GM18505 (cell line): ENCODE measurements around the gene WDR5B.
A peak's percentile ranks its signal among the peaks of the same experiment; 100 is the strongest.

Experiments used
- ATAC-seq: cut with Tn5 transposase; IDR thresholded peaks from one replicate; pipeline ENCODE4 v1.9.1; 2021; ENCODE audit not compliant: unreplicated experiment
- POLR2A ChIP-seq: IDR thresholded peaks from 4 replicates; pipeline ENCODE4 v1.6.1; 2011; ENCODE audit warnings: borderline replicate concordance; ENCODE audit not compliant: insufficient read depth, insufficient read length; ENCODE audit errors: extremely low read depth

Gene WDR5B

GRCh38 chr3:122395582-122395981 lies 20.3 kb downstream of the WDR5B start:
- no peak for ATAC-seq
- no peak for TF ChIP-seq POLR2A

GRCh38 chr3:122394173-122394572 lies 21.7 kb downstream of the WDR5B start:
- TF ChIP-seq POLR2A: no peak
- no peak for ATAC-seq

GRCh38 chr3:122392868-122393844 lies 22.7 kb downstream of the WDR5B start:
- no peak for ATAC-seq
- no peak for TF ChIP-seq POLR2A

DNA sequence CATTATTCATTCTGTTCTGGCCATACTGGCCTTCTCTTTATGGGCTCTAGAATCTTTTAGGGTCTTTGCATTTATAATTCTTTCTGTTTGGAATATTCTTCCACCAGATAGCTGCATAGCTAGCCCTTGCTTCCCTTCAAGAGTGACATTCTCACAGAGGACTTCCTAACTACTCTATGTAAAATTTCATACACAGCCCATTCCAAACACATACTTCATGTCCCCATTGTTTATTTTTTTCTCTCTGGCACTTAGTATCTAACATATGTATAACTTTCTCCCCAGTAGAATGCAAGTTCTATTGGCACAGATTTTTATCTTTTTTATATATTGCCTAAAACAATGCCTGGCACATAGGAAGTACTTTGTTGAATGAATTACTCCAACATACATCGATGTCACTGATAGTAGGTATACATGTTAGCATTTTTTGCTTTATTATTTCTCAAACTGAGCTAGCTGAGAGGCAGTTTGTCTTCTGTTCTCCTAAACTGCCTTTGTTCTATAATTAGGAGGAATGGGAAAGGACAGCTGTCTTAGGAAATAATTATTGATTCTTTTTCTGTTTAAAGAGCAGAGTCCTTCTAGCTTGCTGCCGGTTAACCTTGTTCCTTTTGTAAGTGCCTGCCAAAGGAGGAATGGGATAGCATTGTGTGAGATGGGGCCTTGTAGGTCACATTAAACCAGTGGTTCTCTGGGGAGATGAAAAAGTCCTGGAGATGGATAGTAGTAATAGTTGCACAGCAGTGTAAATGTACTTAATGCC lies 24.0 kb downstream of the WDR5B start:
- no peak for TF ChIP-seq POLR2A

GRCh38 chr3:122390665-122391064 lies 25.2 kb downstream of the WDR5B start:
- TF ChIP-seq POLR2A: no peak
- ATAC-seq: no peak

More for the DNA sequence above, 24.0 kb downstream of the WDR5B start:
- ATAC-seq: no peak

DNA sequence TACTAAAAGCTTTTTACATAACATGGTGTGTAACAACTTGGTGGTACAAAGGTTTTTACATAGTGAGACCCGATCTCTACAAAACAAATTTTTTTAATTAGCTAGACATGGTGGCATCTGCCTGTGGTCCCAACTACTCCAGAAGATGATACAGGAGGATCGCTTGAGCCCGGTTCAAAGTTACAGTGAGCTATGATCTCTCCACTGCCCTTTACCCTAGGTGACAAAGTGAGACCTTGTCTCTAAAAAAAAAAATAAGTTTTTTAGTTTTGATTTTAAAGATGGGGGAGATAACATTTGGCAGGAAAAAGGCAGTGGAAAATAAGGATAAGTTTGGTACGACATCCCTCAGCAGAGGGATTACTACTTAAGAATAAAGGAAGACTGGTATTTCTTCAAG lies 26.0 kb downstream of the WDR5B start:
- no peak for ATAC-seq
- no peak for TF ChIP-seq POLR2A

DNA sequence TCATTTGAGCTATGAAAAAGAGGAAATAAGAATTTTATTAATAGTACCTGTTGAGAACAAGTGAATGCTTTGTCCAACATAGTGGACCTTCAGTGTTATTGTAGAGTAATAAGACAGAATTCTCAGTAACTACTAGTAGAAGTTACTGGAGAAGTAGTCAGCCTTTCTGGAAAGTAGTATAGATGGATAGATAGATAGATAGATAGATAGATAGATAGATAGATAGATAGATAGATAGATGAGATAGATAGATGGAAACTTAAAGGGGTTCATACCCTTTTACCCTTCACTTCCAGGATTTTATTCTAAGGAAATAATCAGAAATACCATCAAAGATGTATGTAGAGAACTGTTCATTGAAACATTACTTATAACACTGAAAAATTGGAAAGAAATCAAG lies 26.7 kb downstream of the WDR5B start:
- no peak for TF ChIP-seq POLR2A
- no peak for ATAC-seq

- no peak for ATAC-seq
Measured at GRCh38 chr3:122387709-122388108, 28.2 kb downstream of the WDR5B start.

DNA sequence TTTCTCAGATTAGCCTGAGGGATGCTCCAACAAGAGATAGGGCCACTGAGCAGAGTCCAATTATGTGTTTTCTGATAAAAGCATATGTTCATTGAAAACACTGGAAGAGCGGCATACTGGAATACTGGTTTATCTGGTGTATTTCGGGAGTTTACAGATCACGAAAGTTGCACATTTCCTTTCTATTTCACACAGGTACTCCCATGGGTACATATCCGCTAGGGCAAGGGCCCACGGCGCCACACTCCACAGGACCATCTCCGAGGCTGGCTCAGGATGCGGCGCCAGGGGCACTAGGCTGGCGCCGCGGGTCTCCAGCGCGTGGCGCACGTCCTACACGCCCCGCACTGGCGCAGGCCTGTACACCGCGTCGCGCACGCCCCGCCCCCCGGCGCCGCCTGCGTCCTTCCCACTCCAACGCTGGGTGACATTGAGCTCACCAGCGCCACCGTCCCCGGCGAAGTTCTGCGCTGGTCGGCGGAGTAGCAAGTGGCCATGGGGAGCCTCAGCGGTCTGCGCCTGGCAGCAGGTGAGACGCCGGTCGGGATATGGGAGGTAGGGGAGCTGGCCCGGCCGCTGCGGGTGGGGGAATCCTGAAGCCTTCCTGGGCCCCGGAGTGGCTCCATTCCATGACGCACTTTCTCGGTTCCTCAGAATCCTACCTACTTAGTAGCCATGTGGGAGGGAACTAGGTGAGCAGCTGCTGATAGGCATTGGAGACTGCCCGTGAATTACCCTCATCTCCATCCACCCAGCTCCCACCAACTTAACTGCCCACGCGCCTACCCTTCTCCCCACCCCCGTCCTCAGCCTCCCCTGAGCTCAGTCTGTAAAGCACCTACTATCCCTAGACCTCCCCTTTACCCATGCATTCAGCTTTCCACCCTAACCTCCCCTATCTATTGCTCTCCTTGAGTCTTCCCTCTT lies 31.8 kb downstream of the WDR5B start, which contains the start of gene FAM162A:
FAM162A (plus strand) TSS at position 412 of the 927 bp plus-strand sequence; CDS start at position 496, 84 bp downstream.
- ATAC-seq: peak; percentile 91
- peak; percentile 94 for TF ChIP-seq POLR2A

More at GRCh38 chr3:122387709-122388108, 28.2 kb downstream of the WDR5B start:
- TF ChIP-seq POLR2A: no peak

DNA sequence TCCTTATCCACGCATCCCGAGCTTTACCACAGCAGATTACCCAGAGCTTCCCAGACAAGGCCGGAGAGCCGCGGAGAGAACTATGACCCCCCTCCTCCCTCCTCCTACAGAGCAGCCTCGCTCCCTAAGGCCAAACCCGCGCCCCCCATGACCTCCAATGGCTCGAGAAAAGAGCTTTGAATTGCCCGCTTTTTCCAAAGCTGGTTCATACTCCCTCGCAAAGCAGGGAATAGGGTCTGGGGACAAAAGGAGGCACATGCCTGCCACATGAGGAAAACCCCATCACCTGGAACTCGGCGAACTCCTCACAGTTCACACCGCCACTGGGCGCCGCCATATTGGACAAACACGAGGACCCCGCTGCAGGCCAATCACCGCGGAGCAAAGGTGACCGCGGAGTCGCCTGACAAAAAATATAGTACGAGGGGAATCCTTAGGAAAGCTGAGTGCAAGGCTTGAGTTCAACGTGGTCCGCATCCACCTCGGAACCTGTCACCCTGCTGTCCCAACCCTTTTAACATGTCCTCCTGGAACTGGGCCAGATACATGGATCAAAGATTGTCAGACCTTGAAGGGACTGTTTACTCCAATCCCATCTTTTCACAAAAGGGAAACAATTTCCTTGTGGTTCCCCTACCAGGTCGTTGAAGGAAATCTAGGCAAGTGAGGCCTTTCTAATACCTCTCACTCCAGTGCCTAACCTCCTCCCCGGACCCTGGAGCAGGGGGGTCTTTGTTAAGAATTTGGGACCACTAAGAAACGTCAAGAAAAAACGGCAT lies 32.8 kb downstream of the WDR5B start, which contains the start of gene MIX23:
MIX23 (minus strand) TSS at position 344 of the 779 bp plus-strand sequence; CDS start at position 337, 7 bp downstream.
- ATAC-seq: peak; percentile 35
- peak; percentile 80 for TF ChIP-seq POLR2A

DNA sequence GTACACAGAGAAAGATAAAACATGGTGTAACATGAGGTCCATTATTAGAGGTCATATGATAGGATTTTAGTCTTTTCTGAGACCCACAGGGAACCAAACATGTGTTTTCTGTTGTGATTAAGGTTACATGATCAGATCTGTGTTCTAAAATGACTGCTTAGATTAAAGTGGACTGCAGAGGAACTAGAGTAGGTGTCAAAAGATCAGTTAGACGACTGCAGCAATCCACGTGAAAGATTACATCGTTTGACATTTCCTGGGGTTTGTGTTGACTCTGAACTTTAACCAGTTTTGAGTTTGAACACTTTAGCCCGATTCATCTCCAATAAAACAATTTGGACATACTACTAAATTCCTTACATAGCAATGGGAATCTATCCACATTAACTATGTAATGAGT lies 37.9 kb downstream of the WDR5B start:
- no peak for ATAC-seq
- TF ChIP-seq POLR2A: no peak

DNA sequence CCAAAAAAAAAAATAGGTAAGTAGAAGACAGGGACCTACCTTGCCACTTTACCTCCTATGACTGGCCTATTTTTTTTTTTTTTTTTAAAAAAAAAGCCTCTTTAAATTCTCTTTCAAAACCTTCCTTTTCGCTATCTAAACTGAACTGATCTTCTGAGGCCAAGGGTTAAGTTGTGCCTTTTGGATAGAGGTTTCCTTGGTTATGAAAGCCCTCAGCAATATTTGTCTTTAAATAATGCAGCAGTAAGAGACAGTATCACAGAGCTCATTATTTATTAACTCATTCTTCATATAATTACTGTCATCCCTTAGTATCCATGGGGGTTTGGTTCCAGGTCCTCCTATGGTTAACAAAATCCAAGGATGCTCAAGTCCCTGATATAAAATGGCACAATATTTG lies 41.8 kb downstream of the WDR5B start:
- TF ChIP-seq POLR2A: no peak
- no peak for ATAC-seq
